ENCODE data around the gene MYO9B.

- TF ChIP-seq CTCF (IDR thresholded peaks at IDR 0.05) (no peak), POLR2A (IDR thresholded peaks at IDR 0.05) (no peak)
These were observed 49.5 kb upstream of the MYO9B start for GRCh38 chr19:17025991-17026658.

Data from heart left ventricle (tissue), 13 donors.